HG02588 (cell line): ENCODE results near the gene ADORA1.

Experiments
- ATAC-seq: cut with Tn5 transposase; IDR thresholded peaks from one replicate; pipeline ENCODE4 v1.9.1; 2021; ENCODE audit warnings: mild to moderate bottlenecking, moderate library complexity; ENCODE audit not compliant: unreplicated experiment

Gene ADORA1

GRCh38 chr1:203127666-203128430 is at the start of gene ADORA1:
Gene ADORA1 (plus strand): TSS chr1:203127726. CDS start chr1:203128842, 1,116 bp downstream.
- ATAC-seq, result no peak

GRCh38 chr1:203077956-203078355 is 49.6 kb upstream of the ADORA1 start:
- ATAC-seq, result no peak

GRCh38 chr1:203078478-203078877 is 49.0 kb upstream of the ADORA1 start:
- no peak for ATAC-seq

GRCh38 chr1:203080456-203080855 is 47.1 kb upstream of the ADORA1 start:
- ATAC-seq, result no peak

- ATAC-seq, result no peak
Measured at GRCh38 chr1:203081465-203082230, 45.9 kb upstream of the ADORA1 start.

GRCh38 chr1:203082231-203082505 is 45.4 kb upstream of the ADORA1 start:
- ATAC-seq, result no peak

GRCh38 chr1:203082571-203083462 is 44.7 kb upstream of the ADORA1 start:
- ATAC-seq, result no peak

GRCh38 chr1:203083463-203083921 is 44.0 kb upstream of the ADORA1 start:
- no peak for ATAC-seq

GRCh38 chr1:203084588-203085527 is 42.7 kb upstream of the ADORA1 start:
- ATAC-seq, result no peak

- ATAC-seq, result no peak
Measured at GRCh38 chr1:203085528-203086406, 41.8 kb upstream of the ADORA1 start, which contains the start of gene MYOG. Gene MYOG (minus strand): TSS chr1:203086012. CDS start chr1:203085961, 51 bp downstream.

GRCh38 chr1:203086992-203087763 is 40.3 kb upstream of the ADORA1 start:
- no peak for ATAC-seq

GRCh38 chr1:203088441-203088840 is 39.1 kb upstream of the ADORA1 start:
- no peak for ATAC-seq

- no peak for ATAC-seq
Measured at GRCh38 chr1:203089001-203089650, 38.4 kb upstream of the ADORA1 start.

- no peak for ATAC-seq
Measured at GRCh38 chr1:203089651-203090045, 37.9 kb upstream of the ADORA1 start.

- ATAC-seq, result no peak
Measured at GRCh38 chr1:203090421-203091198, 36.9 kb upstream of the ADORA1 start.

GRCh38 chr1:203091199-203091477 is 36.4 kb upstream of the ADORA1 start:
- ATAC-seq, result no peak

- no peak for ATAC-seq
Measured at GRCh38 chr1:203091761-203092330, 35.7 kb upstream of the ADORA1 start.
